K562 (cell line): ENCODE data around the gene C19orf47. TPM values are rescaled to one million over a fixed set of nuclear protein-coding genes. Genes with fewer than 3 reads are reported as not detected.

ENCODE experiments used
- ATAC-seq: fragments of 200-7000 bp; cut with Tn5 transposase; 3 replicates; pipeline ENCODE4 v1.9.1; 2020; ENCODE audit warnings: moderate library complexity
- BruUV-seq: library from RNA; stranded (reverse); fragments of 400-500 nt; replicated peaks from 2 replicates; lab custom pipeline; 2021; lab: Mats Ljungman, UMichigan
- CTCF ChIA-PET: fragments of 300-600 bp; formaldehyde crosslinking; extraction: SDS; loops from one replicate; lab custom pipeline; 2021; ENCODE audit warnings: low intra/inter-chr PET ratio; lab: Yijun Ruan, JAX
- POLR2A ChIA-PET: fragments of 300-600, 350-650 bp; sonication (Branson Sonifier 250); formaldehyde crosslinking; extraction: SDS; loops from one replicate; lab custom pipeline; 2021; ENCODE audit warnings: antibody characterized with exemption, inconsistent platforms; lab: Yijun Ruan, JAX
- DNase-seq, 4 experiments: peaks; one replicate each; pipeline versions ENCODE4 v3.0.0 to v3.0.0-alpha.2; 2011 to 2018; ENCODE audit warnings: low spot score in 3 of 4, mixed read lengths in 3 of 4; ENCODE audit errors: extremely low read depth in 1 of 4
- FAIRE-seq: peaks from 2 replicates; lab custom pipeline; 2011; peaks lifted over from hg19 to GRCh38; lab: Jason Lieb, UNC
- H2AFZ ChIP-seq: 2 replicates; pipeline ENCODE4 v1.6.0; 2011; ENCODE audit warnings: low read depth, low read length, control low read depth, inconsistent platforms
- H3K27ac ChIP-seq: fragments of 200-600 bp; 3 replicates; pipeline ENCODE4 v1.8.0; 2011; ENCODE audit warnings: low read depth, mild to moderate bottlenecking, control low read depth, inconsistent platforms, low read length, moderate library complexity, mixed read lengths; ENCODE audit errors: extremely low read depth
- H3K27me3 ChIP-seq, 2 experiments: fragments of 300-600 bp in 1 of 2; 2 replicates in 1 of 2; 3 replicates in 1 of 2; pipeline versions ENCODE4 v1.6.0 to v1.8.0; 2011; ENCODE audit warnings: inconsistent platforms in 2 of 2, low read length in 2 of 2, mild to moderate bottlenecking in 1 of 2, mixed read lengths in 1 of 2, moderate library complexity in 1 of 2; ENCODE audit not compliant: control insufficient read depth in 2 of 2, insufficient read depth in 2 of 2
- H3K36me3 ChIP-seq: fragments of 300-600 bp; 3 replicates; pipeline ENCODE4 v1.8.0; 2011; ENCODE audit warnings: mild to moderate bottlenecking, low read length, inconsistent platforms; ENCODE audit not compliant: control insufficient read depth, insufficient read depth
- H3K4me1 ChIP-seq, 2 experiments: fragments of 200-600 bp in 1 of 2; replicated peaks in 1 of 2; 2 replicates in 1 of 2; 3 replicates in 1 of 2; pipeline versions ENCODE4 v1.5.1 to v1.8.0; 2011; ENCODE audit warnings: inconsistent platforms in 2 of 2, low read length in 2 of 2, mild to moderate bottlenecking in 1 of 2, mixed read lengths in 1 of 2, moderate library complexity in 1 of 2; ENCODE audit not compliant: control insufficient read depth in 2 of 2, insufficient read depth in 2 of 2
- H3K4me2 ChIP-seq: 2 replicates; pipeline ENCODE4 v1.6.1; 2011; ENCODE audit warnings: low read length, control low read depth, inconsistent platforms, mixed read lengths; ENCODE audit not compliant: insufficient read depth
- H3K4me3 ChIP-seq: fragments of 200-600 bp; sonication (generic), shearing (Covaris generic); 2 replicates; pipeline ENCODE4 v1.5.1; 2016; ENCODE audit warnings: control low read depth, inconsistent platforms
- H3K79me2 ChIP-seq: fragments of 200-600 bp; 3 replicates; pipeline ENCODE4 v1.8.0; 2011; ENCODE audit warnings: low read length, inconsistent platforms; ENCODE audit not compliant: control insufficient read depth, insufficient read depth
- H3K9ac ChIP-seq, 2 experiments: 2 replicates each; pipeline versions ENCODE4 v1.6.0 to v1.6.1; 2011; ENCODE audit warnings: low read depth in 2 of 2, low read length in 2 of 2, control low read depth in 1 of 2, inconsistent platforms in 1 of 2, mild to moderate bottlenecking in 1 of 2, mixed read lengths in 1 of 2; ENCODE audit not compliant: insufficient read depth in 1 of 2
- H3K9me1 ChIP-seq: one replicate; pipeline ENCODE4 v1.6.0; 2011; ENCODE audit warnings: inconsistent platforms, mild to moderate bottlenecking, low read length, moderate library complexity; ENCODE audit not compliant: control insufficient read depth, insufficient read depth
- H3K9me3 ChIP-seq: replicated peaks from 2 replicates; pipeline ENCODE4 v1.5.1; 2011; ENCODE audit warnings: low read depth, low read length, inconsistent platforms; ENCODE audit not compliant: control insufficient read depth, insufficient read depth
- H4K20me1 ChIP-seq: replicated peaks from 2 replicates; pipeline ENCODE4 v1.6.1; 2011; ENCODE audit warnings: low read length, inconsistent platforms, mixed read lengths; ENCODE audit not compliant: control insufficient read depth, insufficient read depth
- CBFA2T2 ChIP-seq: fragments of 450-650 bp; conservative IDR thresholded peaks from 2 replicates; pipeline ENCODE4 v1.6.1; 2017; ENCODE audit warnings: mild to moderate bottlenecking
- CBFB ChIP-seq: sonication (generic); formaldehyde crosslinking; IDR thresholded peaks from 2 replicates; pipeline ENCODE4 v1.4.0; 2020; ENCODE audit warnings: mild to moderate bottlenecking, missing genetic modification reagents
- DDX20 ChIP-seq: fragments of 450-650 bp; IDR thresholded peaks from 2 replicates; pipeline ENCODE4 v1.6.1; 2016; ENCODE audit warnings: missing genetic modification characterization, low read depth, mild to moderate bottlenecking, missing compliant biosample characterization, moderate library complexity
- FIP1L1 ChIP-seq: fragments of 200-400 bp; formaldehyde crosslinking; IDR thresholded peaks from 2 replicates; pipeline ENCODE4 v1.6.1; 2018; ENCODE audit warnings: mild to moderate bottlenecking, low read depth, low read length; ENCODE audit not compliant: poor library complexity, severe bottlenecking
- ILK ChIP-seq: fragments of 450-650 bp; IDR thresholded peaks from 2 replicates; pipeline ENCODE4 v1.6.1; 2016; ENCODE audit warnings: missing genetic modification characterization, low read depth, mild to moderate bottlenecking, missing compliant biosample characterization, moderate library complexity, borderline replicate concordance
- MCM3 ChIP-seq: fragments of 450-650 bp; IDR thresholded peaks from 2 replicates; pipeline ENCODE4 v1.6.1; 2016
- NBN ChIP-seq: fragments of 450-650 bp; IDR thresholded peaks from 2 replicates; pipeline ENCODE4 v1.6.1; 2016; ENCODE audit warnings: low read depth, mild to moderate bottlenecking
- PHF20 ChIP-seq: fragments of 450-650 bp; IDR thresholded peaks from 2 replicates; pipeline ENCODE4 v1.6.1; 2018; ENCODE audit not compliant: partially characterized antibody
- PYGO2 ChIP-seq: fragments of 450-650 bp; IDR thresholded peaks from 2 replicates; pipeline ENCODE4 v1.6.1; 2016; ENCODE audit warnings: mild to moderate bottlenecking, missing genetic modification characterization, moderate library complexity, missing compliant biosample characterization
- RAD51 ChIP-seq: fragments of 450-650 bp; IDR thresholded peaks from 2 replicates; pipeline ENCODE4 v1.7.1; 2016; ENCODE audit warnings: low read depth, mild to moderate bottlenecking, borderline replicate concordance
- SMAD1 ChIP-seq: fragments of 150-350 bp; IDR thresholded peaks from 2 replicates; pipeline ENCODE4 v1.6.1; 2014; ENCODE audit warnings: low read length, low read depth; ENCODE audit not compliant: partially characterized antibody
- SMAD2 ChIP-seq: fragments of 150-350 bp; IDR thresholded peaks from 2 replicates; pipeline ENCODE4 v1.6.1; 2014; ENCODE audit warnings: low read depth, mild to moderate bottlenecking, low read length
- SMARCA5 ChIP-seq: fragments of 450-650 bp; IDR thresholded peaks from 2 replicates; pipeline ENCODE4 v1.6.1; 2016
- SP1 ChIP-seq: sonication (generic); formaldehyde crosslinking; IDR thresholded peaks from 2 replicates; pipeline ENCODE4 v1.8.1; 2022; ENCODE audit warnings: mild to moderate bottlenecking, missing genetic modification reagents
- ZNF24 ChIP-seq: fragments of 450-650 bp; IDR thresholded peaks from 2 replicates; pipeline ENCODE4 v1.6.1; 2016
- ZNF780A ChIP-seq: fragments of 250-450 bp; sonication (Bioruptor Pico); IDR thresholded peaks from 2 replicates; pipeline ENCODE4 v1.5.0; 2021; ENCODE audit warnings: mild to moderate bottlenecking
- WGBS: fragments of 100-300 bp; shearing (Covaris generic); methylation state at CpG from one replicate; pipeline ENCODE4 v1.1.6; 2016; ENCODE audit warnings: low coverage, mixed read lengths; ENCODE audit not compliant: insufficient coverage; ENCODE audit errors: missing lambda C conversion rate; 5-methylcytosine and 5-hydroxymethylcytosine counted together
- in situ Hi-C: fragments of 300-500 bp; cut with MboI; formaldehyde crosslinking; loops from 4 replicates; pipeline ENCODE4 v1.15.0; 2018; ENCODE audit warnings: inconsistent platforms, mixed read lengths
- intact Hi-C: fragments of 100-400 bp; cut with micrococcal nuclease; formaldehyde crosslinking; loops from 2 replicates; pipeline ENCODE4 v1.14.2; 2022
- polyA plus RNA-seq, 8 experiments: library from polyadenylated mRNA; depleted of rRNA in 4 of 8; stranded (reverse) in 5 of 8; unstranded in 3 of 8; fragments of >200 nt; fragmentation: Nextera tagmentation in 2 of 8; fragmentation: Illumina TruSeq in 1 of 8; extraction: Ambion mirVana in 2 of 8; extraction: Trizol in 1 of 8; gene quantifications; 2 replicates each; pipeline versions ENCODE4 v1.2.1 to v1.2.3, GENCODE V29; 2011 to 2014; ENCODE audit warnings: inconsistent platforms in 1 of 8, missing spikeins in 1 of 8
- total RNA-seq, 7 experiments: library from RNA; depleted of rRNA in 6 of 7; stranded (reverse); fragments of >200 nt in 6 of 7; fragmentation: Illumina TruSeq in 2 of 7; extraction: Trizol in 2 of 7; gene quantifications; 2 replicates each; pipeline versions ENCODE4 v1.2.1 to v1.2.3, GENCODE V29; 2011 to 2021; ENCODE audit warnings: low replicate concordance in 1 of 7

The C19orf47 gene
- total and polyA plus RNA-seq, 9 of the 15 experiments (the other 6 are each of a cell fraction or from before 2014, with no cell fraction given), result 0.08 to 26.1 (median 14.7) TPM

DNA sequence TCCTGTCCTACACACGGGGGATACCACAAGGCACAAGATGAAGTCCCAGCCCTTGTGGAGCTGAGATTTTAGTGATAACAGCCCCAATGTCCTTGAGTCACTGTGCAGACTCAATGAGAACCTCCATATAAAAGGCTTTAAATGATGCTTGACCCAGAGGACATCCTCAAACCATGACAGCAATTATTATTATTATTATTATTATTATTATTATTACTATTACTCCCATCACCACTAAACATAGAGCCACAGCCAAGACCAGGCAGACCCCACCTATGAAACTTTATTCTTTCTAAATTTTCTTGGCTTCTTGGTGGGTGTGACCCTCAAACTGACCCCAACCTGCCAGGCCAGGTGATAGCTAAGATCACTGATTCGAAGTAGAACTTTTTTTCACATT is 11.1 kb downstream of the C19orf47 start:
- POLR2A ChIA-PET, result interaction anchor here (0.6 to 1.2 kb wide), 2 partner anchors 29 to 1027 kb away, joined by 3 to 4 read pairs; partner anchors contain the start of gene B9D2
- H3K4me1 ChIP-seq, result peaks cover 0 to 8% of the 10 kb centered on the region in 2 experiments; a peak in 2 of 5 replicates
- no peak overlapping the region for H3K9ac ChIP-seq
- no peak overlapping the region for H3K4me2 ChIP-seq
- in situ Hi-C loops (no loop called here), intact Hi-C loops (no loop called here)
- no peak overlapping the region for H3K4me3 ChIP-seq
- H3K9me1 ChIP-seq, result peaks cover 3% of the 10 kb centered on the region
- peaks cover 60% of the 10 kb centered on the region; the same call in 2 of the 3 replicates for H3K36me3 ChIP-seq
- no peaks in the 10 kb centered on the region; the same call in 1 of the 2 replicates for H4K20me1 ChIP-seq
- FAIRE-seq (no peak), DNase-seq (no peak), ATAC-seq (no peak)
- no peaks in the 10 kb centered on the region for H3K9me3 ChIP-seq
- peaks cover 13% of the 10 kb centered on the region for H3K79me2 ChIP-seq
- CTCF ChIA-PET, result no interaction called here
- H3K27me3 ChIP-seq, result no peaks in the 10 kb centered on the region
- TF ChIP-seq DDX20 (tag) (no peak), SMARCA5 (no peak), MCM3 (no peak), SMAD2 (no peak), PYGO2 (tag) (no peak), FIP1L1 (no peak), SP1 (CRISPR knock-in tag) (no peak), RAD51 (no peak), CBFA2T2 (no peak), NBN (no peak), ZNF780A (CRISPR knock-in tag) (no peak), ILK (no peak), ZNF24 (no peak), PHF20 (no peak), CBFB (no peak), SMAD1 (no peak)
- TF ChIP-seq, all 486 proteins: peak for 0
- no TSS peak for BruUV-seq
- Histone ChIP-seq H3K27ac (no peak overlapping the region), H2AFZ (no peak overlapping the region)
- 72% methylated on average over 2 of the region's 2 CpGs for WGBS
